Upper lobe of right lung (tissue), 1 donor: ENCODE data around the gene STK32B. TPM values are rescaled to one million over a fixed set of nuclear protein-coding genes. Genes with fewer than 3 reads are reported as not detected.

ENCODE experiments used
- ATAC-seq: fragments of 200-7000 bp; cut with Tn5 transposase; one replicate; pipeline ENCODE4 v1.9.1; 2020; ENCODE audit warnings: mild to moderate bottlenecking, moderate library complexity
- DNase-seq: peaks from one replicate; pipeline ENCODE4 v3.0.0-alpha.2; 2020
- H3K27ac ChIP-seq: fragments of 200-600 bp; one replicate; pipeline ENCODE4 v1.8.0; 2022
- H3K27me3 ChIP-seq: fragments of 200-600 bp; one replicate; pipeline ENCODE4 v1.8.0; 2022; ENCODE audit warnings: mild to moderate bottlenecking
- H3K36me3 ChIP-seq: fragments of 200-600 bp; one replicate; pipeline ENCODE4 v1.8.0; 2022
- H3K4me1 ChIP-seq: fragments of 200-600 bp; one replicate; pipeline ENCODE4 v1.8.0; 2022
- H3K4me3 ChIP-seq: fragments of 200-600 bp; one replicate; pipeline ENCODE4 v1.8.0; 2022; ENCODE audit warnings: mild to moderate bottlenecking
- H3K9me3 ChIP-seq: fragments of 200-600 bp; one replicate; pipeline ENCODE4 v1.8.0; 2022
- CTCF ChIP-seq: fragments of 200-600 bp; IDR thresholded peaks from one replicate; pipeline ENCODE4 v1.8.0; 2022; ENCODE audit warnings: antibody characterized with exemption
- intact Hi-C: fragments of 100-400 bp; cut with DNase I; formaldehyde crosslinking; loops from one replicate; pipeline ENCODE4 v1.11.0; 2022
- total RNA-seq: library from RNA; stranded (reverse); fragmentation: NEBNext Ultra II Directional; extraction: Animal tissue kit (Norgen Biotek cat#: 25700); gene quantifications from one replicate; pipeline ENCODE4 v1.2.1, GENCODE V29; 2021
- donor health status: DM: no; HTN: yes; CAD: no; lungs with severe emphysema.

Gene STK32B
- total RNA-seq, 1 donor from 2014 or later: 2.8 TPM

GRCh38 chr4:5448221-5448620 is 396.9 kb downstream of the STK32B start:
- no peaks in the 10 kb centered on the region for H3K9me3 ChIP-seq
- H3K27ac ChIP-seq: no peak overlapping the region
- no peak for TF ChIP-seq CTCF
- intact Hi-C loops: no loop called here
- no peaks in the 10 kb centered on the region for H3K36me3 ChIP-seq
- no peaks in the 10 kb centered on the region for H3K27me3 ChIP-seq
- H3K4me1 ChIP-seq: no peaks in the 10 kb centered on the region
- no peak for DNase-seq
- no peak for ATAC-seq
- no peak overlapping the region for H3K4me3 ChIP-seq

- ATAC-seq: no peak
- no peaks in the 10 kb centered on the region for H3K4me1 ChIP-seq
- H3K4me3 ChIP-seq: no peak overlapping the region
- no peak overlapping the region for H3K27ac ChIP-seq
- DNase-seq: no peak
- no peaks in the 10 kb centered on the region for H3K36me3 ChIP-seq
- intact Hi-C loops: no loop called here
- H3K9me3 ChIP-seq: no peaks in the 10 kb centered on the region
- TF ChIP-seq CTCF: no peak
- no peaks in the 10 kb centered on the region for H3K27me3 ChIP-seq
Observed at GRCh38 chr4:5451243-5451642, 400.0 kb downstream of the STK32B start.

- H3K27me3 ChIP-seq: no peaks in the 10 kb centered on the region
- TF ChIP-seq CTCF: no peak
- no peaks in the 10 kb centered on the region for H3K36me3 ChIP-seq
- ATAC-seq (no peak), DNase-seq (peak; percentile 39)
- H3K9me3 ChIP-seq: no peaks in the 10 kb centered on the region
- no peak overlapping the region for H3K27ac ChIP-seq
- H3K4me3 ChIP-seq: no peak overlapping the region
- intact Hi-C loops: no loop called here
- H3K4me1 ChIP-seq: no peaks in the 10 kb centered on the region
Observed at GRCh38 chr4:5452156-5452555, 400.9 kb downstream of the STK32B start.

GRCh38 chr4:5455003-5455585 is 403.8 kb downstream of the STK32B start:
- DNase-seq (peak; percentile 45), ATAC-seq (no peak)
- intact Hi-C loops: no loop called here
- H3K27me3 ChIP-seq: no peaks in the 10 kb centered on the region
- no peak overlapping the region for H3K27ac ChIP-seq
- no peaks in the 10 kb centered on the region for H3K36me3 ChIP-seq
- no peak overlapping the region for H3K4me3 ChIP-seq
- no peaks in the 10 kb centered on the region for H3K4me1 ChIP-seq
- no peaks in the 10 kb centered on the region for H3K9me3 ChIP-seq
- TF ChIP-seq CTCF: no peak

GRCh38 chr4:5456296-5456845 is 405.1 kb downstream of the STK32B start:
- intact Hi-C loops: no loop called here

More at GRCh38 chr4:5456296-5456845, 405.1 kb downstream of the STK32B start:
- Histone ChIP-seq H3K4me1 (no peaks in the 10 kb centered on the region), H3K9me3 (no peaks in the 10 kb centered on the region), H3K27ac (no peak overlapping the region), H3K4me3 (no peak overlapping the region), H3K27me3 (no peaks in the 10 kb centered on the region), H3K36me3 (no peaks in the 10 kb centered on the region)
- no peak for ATAC-seq
- no peak for TF ChIP-seq CTCF
- DNase-seq: peak; percentile 54
